Fibroblast of lung (primary cell): ENCODE results near the gene TLE1. TPM values are rescaled to one million over a fixed set of nuclear protein-coding genes. Genes with fewer than 3 reads are reported as not detected.

Experiments
- DNase-seq, 2 donors: peaks; one replicate each; pipeline versions ENCODE4 v3.0.0 to v3.0.0-alpha.2; 2010; ENCODE audit warnings: low read depth in 2 of 2
- H2AFZ ChIP-seq: 2 replicates; pipeline ENCODE4 v1.5.1; 2012; ENCODE audit warnings: low read length, control low read depth, inconsistent platforms
- H3K27ac ChIP-seq: 2 replicates; pipeline ENCODE4 v1.5.1; 2011; ENCODE audit warnings: low read length, control low read depth; ENCODE audit not compliant: insufficient read depth
- H3K27me3 ChIP-seq: 2 replicates; pipeline ENCODE4 v1.5.1; 2011; ENCODE audit warnings: mild to moderate bottlenecking, low read length; ENCODE audit not compliant: control insufficient read depth, insufficient read depth
- H3K36me3 ChIP-seq: 2 replicates; pipeline ENCODE4 v1.5.1; 2011; ENCODE audit warnings: low read length; ENCODE audit not compliant: control insufficient read depth, insufficient read depth
- H3K4me1 ChIP-seq: 2 replicates; pipeline ENCODE4 v1.5.1; 2011; ENCODE audit warnings: low read length; ENCODE audit not compliant: control insufficient read depth, insufficient read depth; ENCODE audit errors: extremely low read depth
- H3K4me2 ChIP-seq: 2 replicates; pipeline ENCODE4 v1.5.1; 2011; ENCODE audit warnings: low read length, control low read depth; ENCODE audit not compliant: insufficient read depth; ENCODE audit errors: extremely low read depth
- H3K4me3 ChIP-seq, 4 experiments: fragments of 200-600 bp in 1 of 4; sonication (generic) in 1 of 4; replicated peaks in 1 of 4; 2 replicates each; pipeline ENCODE4 v1.5.1; 2011 to 2016; ENCODE audit warnings: low read length in 4 of 4, low read depth in 3 of 4, mild to moderate bottlenecking in 3 of 4, control low read depth in 2 of 4, inconsistent platforms in 1 of 4, mixed read lengths in 1 of 4; ENCODE audit not compliant: insufficient read depth in 1 of 4; ENCODE audit errors: control extremely low read depth in 1 of 4
- H3K79me2 ChIP-seq: 2 replicates; pipeline ENCODE4 v1.5.1; 2012; ENCODE audit warnings: mild to moderate bottlenecking, low read length, inconsistent platforms; ENCODE audit not compliant: control insufficient read depth, insufficient read depth
- H3K9ac ChIP-seq: 2 replicates; pipeline ENCODE4 v1.5.1; 2011; ENCODE audit warnings: mild to moderate bottlenecking, low read length, control low read depth; ENCODE audit not compliant: insufficient read depth
- H3K9me3 ChIP-seq: 2 replicates; pipeline ENCODE4 v1.5.1; 2012; ENCODE audit warnings: low read depth, low read length; ENCODE audit not compliant: control insufficient read depth, insufficient read depth
- H4K20me1 ChIP-seq: 2 replicates; pipeline ENCODE4 v1.5.1; 2011; ENCODE audit warnings: low read length; ENCODE audit not compliant: control insufficient read depth, insufficient read depth; ENCODE audit errors: extremely low read depth
- CTCF ChIP-seq, 2 donors: IDR thresholded peaks in 1 of 2; conservative IDR thresholded peaks in 1 of 2; 1 replicate in 1 of 2; 2 replicates in 1 of 2; pipeline ENCODE4 v1.5.1; 2011 to 2012; ENCODE audit warnings: low read length in 2 of 2, control low read depth in 1 of 2, inconsistent platforms in 1 of 2, low read depth in 1 of 2, mild to moderate bottlenecking in 1 of 2
- EZH2 ChIP-seq: IDR thresholded peaks from 2 replicates; pipeline ENCODE4 v1.5.1; 2012; ENCODE audit warnings: low read length, control low read depth, mild to moderate bottlenecking; ENCODE audit errors: missing control alignments
- polyA plus RNA-seq, 2 donors: library from polyadenylated mRNA; depleted of rRNA in 1 of 2; stranded (reverse) in 1 of 2; unstranded in 1 of 2; fragments of >200 nt; gene quantifications; 2 replicates each; pipeline ENCODE4 v1.2.1, GENCODE V29; 2011 to 2012; ENCODE audit warnings: missing spikeins in 1 of 2
- total RNA-seq: library from RNA; depleted of rRNA; stranded (reverse); fragments of >200 nt; gene quantifications from 2 replicates; pipeline ENCODE4 v1.2.1, GENCODE V29; 2014

TLE1 gene
- total and polyA plus RNA-seq, 2 donors (not counting 1 experiment from before 2014, with no cell fraction given): 29.3 to 29.7 TPM

GRCh38 chr9:81594415-81594814, 94.9 kb downstream of the TLE1 start:
- H3K36me3 ChIP-seq: peaks cover 2% of the 10 kb centered on the region
- no peak overlapping the region for H3K4me2 ChIP-seq
- H3K79me2 ChIP-seq: no peaks in the 10 kb centered on the region
- H3K4me3 ChIP-seq: no peak overlapping the region
- no peak overlapping the region for H3K27ac ChIP-seq
- H3K9me3 ChIP-seq: no peaks in the 10 kb centered on the region
- DNase-seq: no peak
- TF ChIP-seq CTCF (conservative IDR thresholded peaks at IDR 0.05 in 1 of 2, IDR thresholded peaks at IDR 0.05 in 1 of 2; ENCODE audit: low read depth in 1 of 2, low read length in 2 of 2): no peak
- no peak for TF ChIP-seq EZH2
- H3K27me3 ChIP-seq: no peaks in the 10 kb centered on the region
- H3K9ac ChIP-seq: no peak overlapping the region
- H2AFZ ChIP-seq: no peak overlapping the region
- no peaks in the 10 kb centered on the region for H4K20me1 ChIP-seq
- H3K4me1 ChIP-seq: no peaks in the 10 kb centered on the region

- no peaks in the 10 kb centered on the region for H3K79me2 ChIP-seq
- H2AFZ ChIP-seq: no peak overlapping the region
- no peaks in the 10 kb centered on the region for H3K27me3 ChIP-seq
- TF ChIP-seq EZH2 (no peak), CTCF (conservative IDR thresholded peaks at IDR 0.05 in 1 of 2, IDR thresholded peaks at IDR 0.05 in 1 of 2; ENCODE audit: low read depth in 1 of 2, low read length in 2 of 2) (no peak)
- H4K20me1 ChIP-seq: no peaks in the 10 kb centered on the region
- no peaks in the 10 kb centered on the region for H3K4me1 ChIP-seq
- no peak for DNase-seq
- H3K4me3 ChIP-seq: no peak overlapping the region
- no peak overlapping the region for H3K9ac ChIP-seq
- H3K36me3 ChIP-seq: peaks cover 4% of the 10 kb centered on the region
- H3K9me3 ChIP-seq: no peaks in the 10 kb centered on the region
- no peak overlapping the region for H3K4me2 ChIP-seq
- no peak overlapping the region for H3K27ac ChIP-seq
Measured at GRCh38 chr9:81592887-81593266, 96.5 kb downstream of the TLE1 start.

- H3K79me2 ChIP-seq: no peaks in the 10 kb centered on the region
- H3K36me3 ChIP-seq: peaks cover 4% of the 10 kb centered on the region
- no peaks in the 10 kb centered on the region for H3K9me3 ChIP-seq
- H2AFZ ChIP-seq: no peak overlapping the region
- no peak overlapping the region for H3K4me2 ChIP-seq
- no peak overlapping the region for H3K27ac ChIP-seq
- DNase-seq: no peak
- H3K9ac ChIP-seq: no peak overlapping the region
- H3K4me1 ChIP-seq: no peaks in the 10 kb centered on the region
- no peaks in the 10 kb centered on the region for H4K20me1 ChIP-seq
- H3K4me3 ChIP-seq: no peak overlapping the region
- no peaks in the 10 kb centered on the region for H3K27me3 ChIP-seq
- TF ChIP-seq CTCF (conservative IDR thresholded peaks at IDR 0.05 in 1 of 2, IDR thresholded peaks at IDR 0.05 in 1 of 2; ENCODE audit: low read depth in 1 of 2, low read length in 2 of 2) (no peak), EZH2 (no peak)
Measured at GRCh38 chr9:81591791-81592190, 97.6 kb downstream of the TLE1 start.
